ENCODE measurements around the gene GPR35.

GRCh38 chr2:240644859-240645301, 19.6 kb downstream of the GPR35 start:
- no peak for TF ChIP-seq CTCF (IDR thresholded peaks at IDR 0.05 in 2 of 3, conservative IDR thresholded peaks at IDR 0.05 in 1 of 3; ENCODE audit: control insufficient read depth in 2 of 3, extremely low read depth in 1 of 3, insufficient read depth in 1 of 3, low read depth in 3 of 3, low read length in 3 of 3)
- TF ChIP-seq GABPA (IDR thresholded peaks at IDR 0.05; ENCODE audit: low read depth), result no peak
- no peak for TF ChIP-seq EZH2 (IDR thresholded peaks at IDR 0.05; ENCODE audit: borderline replicate concordance, control insufficient read depth, low read depth, low read length)
- TF ChIP-seq RFX5 (IDR thresholded peaks at IDR 0.05; ENCODE audit: low read depth, low read length), result no peak
- TF ChIP-seq E2F4 (IDR thresholded peaks at IDR 0.05; ENCODE audit: low read depth, low read length), result no peak
- no peak for TF ChIP-seq RBBP5 (conservative IDR thresholded peaks at IDR 0.05)
- no peak for TF ChIP-seq CHD2 (IDR thresholded peaks at IDR 0.05; ENCODE audit: borderline replicate concordance, low read depth, low read length)
- no peak for TF ChIP-seq CBX3 (IDR thresholded peaks at IDR 0.05; ENCODE audit: borderline replicate concordance, low read depth)
- no peak for TF ChIP-seq MEF2A (IDR thresholded peaks at IDR 0.05; ENCODE audit: insufficient read depth, low read depth, low read length)
- no peak for TF ChIP-seq SMAD1 (IDR thresholded peaks at IDR 0.05; ENCODE audit: low read depth, partially characterized antibody)
- TF ChIP-seq ELK1 (IDR thresholded peaks at IDR 0.05; ENCODE audit: low read depth, low read length), result no peak
- no peak for TF ChIP-seq HSF1 (IDR thresholded peaks at IDR 0.05; ENCODE audit: low read depth, low read length)
- TF ChIP-seq MYC (IDR thresholded peaks at IDR 0.05; ENCODE audit: insufficient read depth, insufficient read length, insufficient replicate concordance, low read length, severe bottlenecking), result no peak

Measured in GM12878 (cell line).